K562 (cell line): ENCODE data around the gene LUC7L. TPM values are rescaled to one million over a fixed set of nuclear protein-coding genes. Genes with fewer than 3 reads are reported as not detected.
A peak's percentile ranks its signal among the peaks of the same experiment; 100 is the strongest.

Experiments used
- ATF7 ChIP-seq: fragments of 450-650 bp; IDR thresholded peaks from 2 replicates; pipeline ENCODE4 v1.7.1; 2014; ENCODE audit warnings: mild to moderate bottlenecking, moderate library complexity
- FIP1L1 ChIP-seq: fragments of 200-400 bp; formaldehyde crosslinking; IDR thresholded peaks from 2 replicates; pipeline ENCODE4 v1.6.1; 2018; ENCODE audit warnings: mild to moderate bottlenecking, low read depth, low read length; ENCODE audit not compliant: poor library complexity, severe bottlenecking
- FUS ChIP-seq: fragments of 200-400 bp; formaldehyde crosslinking; optimal IDR thresholded peaks from 2 replicates; pipeline ENCODE3; 2017; ENCODE audit warnings: low read depth, low read length
- HDAC1 ChIP-seq, 2 experiments: fragments of 450-650 bp; IDR thresholded peaks; 2 replicates each; pipeline ENCODE4 v1.6.1; 2016 to 2017; ENCODE audit warnings: inconsistent platforms in 1 of 2, mild to moderate bottlenecking in 1 of 2, moderate library complexity in 1 of 2
- MCM3 ChIP-seq: fragments of 450-650 bp; IDR thresholded peaks from 2 replicates; pipeline ENCODE4 v1.6.1; 2016
- NCOA4 ChIP-seq: fragments of 450-650 bp; IDR thresholded peaks from 2 replicates; pipeline ENCODE4 v1.6.1; 2018; ENCODE audit warnings: mild to moderate bottlenecking; ENCODE audit not compliant: partially characterized antibody
- NEUROD1 ChIP-seq: fragments of 150-350 bp; IDR thresholded peaks from 2 replicates; pipeline ENCODE4 v1.6.1; 2014; ENCODE audit warnings: borderline replicate concordance, low read length, low read depth; ENCODE audit not compliant: partially characterized antibody
- polyA plus RNA-seq, 8 experiments: library from polyadenylated mRNA; depleted of rRNA in 4 of 8; stranded (reverse) in 5 of 8; unstranded in 3 of 8; fragments of >200 nt; fragmentation: Nextera tagmentation in 2 of 8; fragmentation: Illumina TruSeq in 1 of 8; extraction: Ambion mirVana in 2 of 8; extraction: Trizol in 1 of 8; gene quantifications; 2 replicates each; pipeline versions ENCODE4 v1.2.1 to v1.2.3, GENCODE V29; 2011 to 2014; ENCODE audit warnings: inconsistent platforms in 1 of 8, missing spikeins in 1 of 8
- total RNA-seq, 7 experiments: library from RNA; depleted of rRNA in 6 of 7; stranded (reverse); fragments of >200 nt in 6 of 7; fragmentation: Illumina TruSeq in 2 of 7; extraction: Trizol in 2 of 7; gene quantifications; 2 replicates each; pipeline versions ENCODE4 v1.2.1 to v1.2.3, GENCODE V29; 2011 to 2021; ENCODE audit warnings: low replicate concordance in 1 of 7
- TF ChIP-seq, protein P1 (sequence below): fragments of 450-650 bp; IDR thresholded peaks from 2 replicates; pipeline ENCODE4 v1.6.1; 2014; ENCODE audit warnings: low read depth, mild to moderate bottlenecking, moderate library complexity, borderline replicate concordance
- TF ChIP-seq, protein P2 (sequence below): fragments of 200-800 bp; sonication (Bioruptor generic); IDR thresholded peaks from 2 replicates; pipeline ENCODE4 v1.6.1; 2016; ENCODE audit warnings: missing genetic modification characterization, missing compliant biosample characterization
- TF ChIP-seq, protein P3 (sequence below): fragments of 250-450 bp; sonication (Bioruptor Pico); IDR thresholded peaks from 2 replicates; pipeline ENCODE4 v1.5.0; 2021; ENCODE audit warnings: mild to moderate bottlenecking, borderline replicate concordance
- TF ChIP-seq, protein P4 (sequence below), 2 experiments: fragments of 450-650 bp in 1 of 2; sonication (generic) in 1 of 2; formaldehyde crosslinking in 1 of 2; IDR thresholded peaks in 1 of 2; conservative IDR thresholded peaks in 1 of 2; 2 replicates each; pipeline versions ENCODE4 v1.6.1 to v1.8.1; 2016 to 2023; ENCODE audit warnings: mild to moderate bottlenecking in 2 of 2, moderate library complexity in 2 of 2, inconsistent platforms in 1 of 2, missing genetic modification reagents in 1 of 2
- TF ChIP-seq, protein P5 (sequence below): sonication (generic); formaldehyde crosslinking; IDR thresholded peaks from 2 replicates; pipeline ENCODE4 v1.8.1; 2023; ENCODE audit warnings: mild to moderate bottlenecking, missing genetic modification reagents, moderate library complexity
- TF ChIP-seq, protein P6 (sequence below): fragments of 250-450 bp; sonication (Bioruptor Pico); IDR thresholded peaks from 2 replicates; pipeline ENCODE4 v1.5.0; 2021

Gene LUC7L
- total and polyA plus RNA-seq, 9 of the 15 experiments (the other 6 are each of a cell fraction or from before 2014, with no cell fraction given): 1.7 to 93.3 (median 59.5) TPM

DNA sequence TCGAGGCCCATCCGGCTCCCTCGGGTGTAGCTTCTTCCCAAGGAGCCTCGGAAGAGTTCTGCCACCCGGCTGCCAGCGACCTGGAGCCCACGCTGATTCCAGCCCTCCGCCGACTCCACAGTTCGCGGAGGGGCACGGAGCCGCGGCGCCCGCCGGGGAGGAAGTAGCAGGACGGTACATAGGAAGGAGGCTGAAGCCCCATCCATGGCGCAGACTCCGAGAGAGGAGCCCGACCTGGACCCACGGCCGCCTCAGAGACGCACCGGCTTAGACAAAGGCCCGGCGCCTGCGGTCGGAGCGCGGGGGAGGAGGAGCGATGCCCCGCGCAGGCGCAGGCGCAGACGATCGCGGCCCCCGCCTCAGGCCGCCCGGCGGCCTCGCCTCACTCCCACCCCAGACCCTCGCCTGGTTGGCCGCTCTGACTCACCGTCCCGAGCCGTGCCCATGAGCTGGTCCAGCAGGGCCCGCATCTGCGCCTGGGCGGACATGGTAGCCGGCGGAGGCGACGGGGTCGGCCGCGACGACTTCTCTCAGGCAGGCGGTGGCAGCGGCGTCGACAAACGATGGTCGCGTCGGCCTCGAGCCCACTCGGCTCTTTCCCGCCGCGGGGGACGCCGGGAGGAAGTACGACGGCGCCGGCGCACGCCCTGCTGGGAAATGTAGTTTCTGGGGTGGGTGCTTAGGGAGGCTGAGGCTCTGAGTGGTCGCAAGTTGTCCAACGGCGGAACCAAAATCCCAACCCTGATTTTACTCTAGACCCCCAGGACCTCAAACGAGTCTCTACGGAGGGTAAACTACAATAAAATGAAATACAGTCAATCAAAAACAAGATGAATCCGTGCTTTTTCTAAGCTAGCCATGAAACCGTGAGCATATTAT, at the start of gene LUC7L (continued):
- TF ChIP-seq NEUROD1: peak; percentile 46
- TF ChIP-seq HDAC1 (IDR thresholded peaks at IDR 0.05): peak in 1 of 2 experiments; percentile 86; a peak in 2 of 4 replicates
- TF ChIP-seq, protein P1, sequence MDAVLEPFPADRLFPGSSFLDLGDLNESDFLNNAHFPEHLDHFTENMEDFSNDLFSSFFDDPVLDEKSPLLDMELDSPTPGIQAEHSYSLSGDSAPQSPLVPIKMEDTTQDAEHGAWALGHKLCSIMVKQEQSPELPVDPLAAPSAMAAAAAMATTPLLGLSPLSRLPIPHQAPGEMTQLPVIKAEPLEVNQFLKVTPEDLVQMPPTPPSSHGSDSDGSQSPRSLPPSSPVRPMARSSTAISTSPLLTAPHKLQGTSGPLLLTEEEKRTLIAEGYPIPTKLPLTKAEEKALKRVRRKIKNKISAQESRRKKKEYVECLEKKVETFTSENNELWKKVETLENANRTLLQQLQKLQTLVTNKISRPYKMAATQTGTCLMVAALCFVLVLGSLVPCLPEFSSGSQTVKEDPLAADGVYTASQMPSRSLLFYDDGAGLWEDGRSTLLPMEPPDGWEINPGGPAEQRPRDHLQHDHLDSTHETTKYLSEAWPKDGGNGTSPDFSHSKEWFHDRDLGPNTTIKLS: peak; percentile 94
- TF ChIP-seq, protein P2, sequence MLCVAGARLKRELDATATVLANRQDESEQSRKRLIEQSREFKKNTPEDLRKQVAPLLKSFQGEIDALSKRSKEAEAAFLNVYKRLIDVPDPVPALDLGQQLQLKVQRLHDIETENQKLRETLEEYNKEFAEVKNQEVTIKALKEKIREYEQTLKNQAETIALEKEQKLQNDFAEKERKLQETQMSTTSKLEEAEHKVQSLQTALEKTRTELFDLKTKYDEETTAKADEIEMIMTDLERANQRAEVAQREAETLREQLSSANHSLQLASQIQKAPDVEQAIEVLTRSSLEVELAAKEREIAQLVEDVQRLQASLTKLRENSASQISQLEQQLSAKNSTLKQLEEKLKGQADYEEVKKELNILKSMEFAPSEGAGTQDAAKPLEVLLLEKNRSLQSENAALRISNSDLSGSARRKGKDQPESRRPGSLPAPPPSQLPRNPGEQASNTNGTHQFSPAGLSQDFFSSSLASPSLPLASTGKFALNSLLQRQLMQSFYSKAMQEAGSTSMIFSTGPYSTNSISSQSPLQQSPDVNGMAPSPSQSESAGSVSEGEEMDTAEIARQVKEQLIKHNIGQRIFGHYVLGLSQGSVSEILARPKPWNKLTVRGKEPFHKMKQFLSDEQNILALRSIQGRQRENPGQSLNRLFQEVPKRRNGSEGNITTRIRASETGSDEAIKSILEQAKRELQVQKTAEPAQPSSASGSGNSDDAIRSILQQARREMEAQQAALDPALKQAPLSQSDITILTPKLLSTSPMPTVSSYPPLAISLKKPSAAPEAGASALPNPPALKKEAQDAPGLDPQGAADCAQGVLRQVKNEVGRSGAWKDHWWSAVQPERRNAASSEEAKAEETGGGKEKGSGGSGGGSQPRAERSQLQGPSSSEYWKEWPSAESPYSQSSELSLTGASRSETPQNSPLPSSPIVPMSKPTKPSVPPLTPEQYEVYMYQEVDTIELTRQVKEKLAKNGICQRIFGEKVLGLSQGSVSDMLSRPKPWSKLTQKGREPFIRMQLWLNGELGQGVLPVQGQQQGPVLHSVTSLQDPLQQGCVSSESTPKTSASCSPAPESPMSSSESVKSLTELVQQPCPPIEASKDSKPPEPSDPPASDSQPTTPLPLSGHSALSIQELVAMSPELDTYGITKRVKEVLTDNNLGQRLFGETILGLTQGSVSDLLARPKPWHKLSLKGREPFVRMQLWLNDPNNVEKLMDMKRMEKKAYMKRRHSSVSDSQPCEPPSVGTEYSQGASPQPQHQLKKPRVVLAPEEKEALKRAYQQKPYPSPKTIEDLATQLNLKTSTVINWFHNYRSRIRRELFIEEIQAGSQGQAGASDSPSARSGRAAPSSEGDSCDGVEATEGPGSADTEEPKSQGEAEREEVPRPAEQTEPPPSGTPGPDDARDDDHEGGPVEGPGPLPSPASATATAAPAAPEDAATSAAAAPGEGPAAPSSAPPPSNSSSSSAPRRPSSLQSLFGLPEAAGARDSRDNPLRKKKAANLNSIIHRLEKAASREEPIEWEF: no peak
- TF ChIP-seq FIP1L1: no peak
- no peak for TF ChIP-seq NCOA4
- TF ChIP-seq, protein P3, sequence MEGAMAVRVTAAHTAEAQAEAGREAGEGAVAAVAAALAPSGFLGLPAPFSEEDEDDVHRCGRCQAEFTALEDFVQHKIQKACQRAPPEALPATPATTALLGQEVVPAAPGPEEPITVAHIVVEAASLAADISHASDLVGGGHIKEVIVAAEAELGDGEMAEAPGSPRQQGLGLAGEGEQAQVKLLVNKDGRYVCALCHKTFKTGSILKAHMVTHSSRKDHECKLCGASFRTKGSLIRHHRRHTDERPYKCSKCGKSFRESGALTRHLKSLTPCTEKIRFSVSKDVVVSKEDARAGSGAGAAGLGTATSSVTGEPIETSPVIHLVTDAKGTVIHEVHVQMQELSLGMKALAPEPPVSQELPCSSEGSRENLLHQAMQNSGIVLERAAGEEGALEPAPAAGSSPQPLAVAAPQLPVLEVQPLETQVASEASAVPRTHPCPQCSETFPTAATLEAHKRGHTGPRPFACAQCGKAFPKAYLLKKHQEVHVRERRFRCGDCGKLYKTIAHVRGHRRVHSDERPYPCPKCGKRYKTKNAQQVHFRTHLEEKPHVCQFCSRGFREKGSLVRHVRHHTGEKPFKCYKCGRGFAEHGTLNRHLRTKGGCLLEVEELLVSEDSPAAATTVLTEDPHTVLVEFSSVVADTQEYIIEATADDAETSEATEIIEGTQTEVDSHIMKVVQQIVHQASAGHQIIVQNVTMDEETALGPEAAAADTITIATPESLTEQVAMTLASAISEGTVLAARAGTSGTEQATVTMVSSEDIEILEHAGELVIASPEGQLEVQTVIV (CRISPR knock-in tag): no peak
- TF ChIP-seq FUS: no peak
- TF ChIP-seq ATF7: peak; percentile 85
- TF ChIP-seq, protein P4, sequence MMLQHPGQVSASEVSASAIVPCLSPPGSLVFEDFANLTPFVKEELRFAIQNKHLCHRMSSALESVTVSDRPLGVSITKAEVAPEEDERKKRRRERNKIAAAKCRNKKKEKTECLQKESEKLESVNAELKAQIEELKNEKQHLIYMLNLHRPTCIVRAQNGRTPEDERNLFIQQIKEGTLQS (IDR thresholded peaks at IDR 0.05): peak; percentile 46
- TF ChIP-seq, protein P4 (CRISPR knock-in tag; conservative IDR thresholded peaks at IDR 0.05): peak; percentile 77; the same call in 1 of the 2 replicates
- TF ChIP-seq, protein P5, sequence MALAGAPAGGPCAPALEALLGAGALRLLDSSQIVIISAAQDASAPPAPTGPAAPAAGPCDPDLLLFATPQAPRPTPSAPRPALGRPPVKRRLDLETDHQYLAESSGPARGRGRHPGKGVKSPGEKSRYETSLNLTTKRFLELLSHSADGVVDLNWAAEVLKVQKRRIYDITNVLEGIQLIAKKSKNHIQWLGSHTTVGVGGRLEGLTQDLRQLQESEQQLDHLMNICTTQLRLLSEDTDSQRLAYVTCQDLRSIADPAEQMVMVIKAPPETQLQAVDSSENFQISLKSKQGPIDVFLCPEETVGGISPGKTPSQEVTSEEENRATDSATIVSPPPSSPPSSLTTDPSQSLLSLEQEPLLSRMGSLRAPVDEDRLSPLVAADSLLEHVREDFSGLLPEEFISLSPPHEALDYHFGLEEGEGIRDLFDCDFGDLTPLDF (CRISPR knock-in tag): peak; percentile 93
- TF ChIP-seq, protein P6, sequence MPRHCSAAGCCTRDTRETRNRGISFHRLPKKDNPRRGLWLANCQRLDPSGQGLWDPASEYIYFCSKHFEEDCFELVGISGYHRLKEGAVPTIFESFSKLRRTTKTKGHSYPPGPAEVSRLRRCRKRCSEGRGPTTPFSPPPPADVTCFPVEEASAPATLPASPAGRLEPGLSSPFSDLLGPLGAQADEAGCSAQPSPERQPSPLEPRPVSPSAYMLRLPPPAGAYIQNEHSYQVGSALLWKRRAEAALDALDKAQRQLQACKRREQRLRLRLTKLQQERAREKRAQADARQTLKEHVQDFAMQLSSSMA (CRISPR knock-in tag): no peak
- no peak for TF ChIP-seq MCM3
